Vagina (tissue), 2 donors: ENCODE results near the gene MASP1.

ENCODE experiments used
- CTCF ChIP-seq, 3 experiments: fragments of 450-650 bp in 2 of 3; fragments of 200-600 bp in 1 of 3; sonication (generic) in 1 of 3; IDR thresholded peaks; one replicate each; pipeline ENCODE4 v1.5.1; 2017 to 2019; ENCODE audit warnings: antibody characterized with exemption in 3 of 3, mild to moderate bottlenecking in 2 of 3, moderate library complexity in 2 of 3
- POLR2A ChIP-seq, 2 donors: fragments of 450-650 bp; IDR thresholded peaks; one replicate each; pipeline ENCODE4 v1.6.1; 2017; ENCODE audit warnings: antibody characterized with exemption in 2 of 2, mild to moderate bottlenecking in 2 of 2, moderate library complexity in 2 of 2

GRCh38 chr3:187213616-187214015 is 77.9 kb downstream of the MASP1 start:
- TF ChIP-seq POLR2A (IDR thresholded peaks at IDR 0.05) = no peak
- no peak for TF ChIP-seq CTCF (IDR thresholded peaks at IDR 0.05)
